Neural crest cell (in vitro differentiated cells): ENCODE results near the gene NXPH2. TPM values are rescaled to one million over a fixed set of nuclear protein-coding genes. Genes with fewer than 3 reads are reported as not detected.
A peak's percentile ranks its signal among the peaks of the same experiment; 100 is the strongest.

Source experiments
- DNase-seq: peaks from one replicate; pipeline ENCODE4 v3.0.0; 2021; ENCODE audit warnings: low read depth, mixed read lengths, low spot score
- H3K27ac Mint-ChIP-seq: one replicate; pipeline ENCODE4 v1.8.0; 2021; ENCODE audit warnings: mild to moderate bottlenecking, mixed read lengths; ENCODE audit not compliant: unreplicated experiment
- H3K27me3 Mint-ChIP-seq: 2 replicates; pipeline ENCODE4 v1.8.0; 2021; ENCODE audit warnings: low read depth, mild to moderate bottlenecking, mixed read lengths
- H3K36me3 Mint-ChIP-seq: 2 replicates; pipeline ENCODE4 v1.8.0; 2021; ENCODE audit warnings: low read depth, mild to moderate bottlenecking, mixed read lengths
- H3K4me1 Mint-ChIP-seq: 2 replicates; pipeline ENCODE4 v1.8.0; 2021; ENCODE audit warnings: mixed read lengths
- H3K4me3 Mint-ChIP-seq: one replicate; pipeline ENCODE4 v1.8.0; 2021; ENCODE audit warnings: mild to moderate bottlenecking, mixed read lengths
- H3K9me3 Mint-ChIP-seq: 2 replicates; pipeline ENCODE4 v1.8.0; 2021; ENCODE audit warnings: mixed read lengths
- total RNA-seq: library from RNA; stranded (reverse); gene quantifications from 2 replicates; pipeline ENCODE4 v1.2.1, GENCODE V29; 2021
- TF ChIP-seq, protein P1 (sequence below): fragments of 200-600 bp; sonication (generic); conservative IDR thresholded peaks from 2 replicates; pipeline ENCODE4 v1.5.0; 2021; ENCODE audit warnings: antibody characterized with exemption, mild to moderate bottlenecking

The NXPH2 gene
- total RNA-seq, 1 donor from 2014 or later = 3.6 TPM

GRCh38 chr2:138708682-138709241 lies 71.4 kb downstream of the NXPH2 start:
- Mint-ChIP-seq H3K27me3 (no peaks in the 10 kb centered on the region), H3K27ac (no peak overlapping the region), H3K36me3 (no peaks in the 10 kb centered on the region), H3K9me3 (no peaks in the 10 kb centered on the region), H3K4me3 (no peak overlapping the region), H3K4me1 (peaks cover 25% of the 10 kb centered on the region)
- no peak for DNase-seq
- TF ChIP-seq, protein P1, sequence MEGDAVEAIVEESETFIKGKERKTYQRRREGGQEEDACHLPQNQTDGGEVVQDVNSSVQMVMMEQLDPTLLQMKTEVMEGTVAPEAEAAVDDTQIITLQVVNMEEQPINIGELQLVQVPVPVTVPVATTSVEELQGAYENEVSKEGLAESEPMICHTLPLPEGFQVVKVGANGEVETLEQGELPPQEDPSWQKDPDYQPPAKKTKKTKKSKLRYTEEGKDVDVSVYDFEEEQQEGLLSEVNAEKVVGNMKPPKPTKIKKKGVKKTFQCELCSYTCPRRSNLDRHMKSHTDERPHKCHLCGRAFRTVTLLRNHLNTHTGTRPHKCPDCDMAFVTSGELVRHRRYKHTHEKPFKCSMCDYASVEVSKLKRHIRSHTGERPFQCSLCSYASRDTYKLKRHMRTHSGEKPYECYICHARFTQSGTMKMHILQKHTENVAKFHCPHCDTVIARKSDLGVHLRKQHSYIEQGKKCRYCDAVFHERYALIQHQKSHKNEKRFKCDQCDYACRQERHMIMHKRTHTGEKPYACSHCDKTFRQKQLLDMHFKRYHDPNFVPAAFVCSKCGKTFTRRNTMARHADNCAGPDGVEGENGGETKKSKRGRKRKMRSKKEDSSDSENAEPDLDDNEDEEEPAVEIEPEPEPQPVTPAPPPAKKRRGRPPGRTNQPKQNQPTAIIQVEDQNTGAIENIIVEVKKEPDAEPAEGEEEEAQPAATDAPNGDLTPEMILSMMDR = no peak

GRCh38 chr2:138707392-138708074 lies 72.7 kb downstream of the NXPH2 start:
- peaks cover 16% of the 10 kb centered on the region for H3K4me1 Mint-ChIP-seq
- TF ChIP-seq, protein P1 = no peak
- no peaks in the 10 kb centered on the region for H3K27me3 Mint-ChIP-seq
- H3K27ac Mint-ChIP-seq = no peak overlapping the region
- no peaks in the 10 kb centered on the region for H3K36me3 Mint-ChIP-seq
- DNase-seq = no peak
- no peaks in the 10 kb centered on the region for H3K9me3 Mint-ChIP-seq
- H3K4me3 Mint-ChIP-seq = no peak overlapping the region

DNA sequence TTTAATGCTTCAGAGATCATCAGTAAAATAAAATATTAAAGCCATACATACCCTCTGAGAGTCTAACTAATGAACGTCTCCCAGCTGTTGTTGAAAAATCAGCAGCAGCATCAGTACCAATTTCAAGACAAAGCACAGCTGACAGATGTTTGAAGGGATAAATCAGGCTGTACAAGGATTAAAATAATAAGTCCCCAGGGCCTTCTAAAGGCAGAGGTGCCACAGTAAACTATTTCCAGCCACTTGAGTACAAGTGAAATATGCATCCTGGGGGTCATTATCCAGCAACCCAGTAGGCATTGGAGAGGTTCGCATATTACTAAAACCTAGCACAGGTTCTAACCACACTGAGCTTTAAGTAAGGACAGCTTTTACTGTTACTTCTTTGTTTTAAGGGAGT lies 76.9 kb downstream of the NXPH2 start:
- Mint-ChIP-seq H3K4me1 (peaks cover 11% of the 10 kb centered on the region), H3K9me3 (no peaks in the 10 kb centered on the region), H3K36me3 (no peaks in the 10 kb centered on the region), H3K27ac (no peak overlapping the region), H3K27me3 (no peaks in the 10 kb centered on the region), H3K4me3 (no peak overlapping the region)
- DNase-seq = no peak
- TF ChIP-seq, protein P1 = no peak

DNA sequence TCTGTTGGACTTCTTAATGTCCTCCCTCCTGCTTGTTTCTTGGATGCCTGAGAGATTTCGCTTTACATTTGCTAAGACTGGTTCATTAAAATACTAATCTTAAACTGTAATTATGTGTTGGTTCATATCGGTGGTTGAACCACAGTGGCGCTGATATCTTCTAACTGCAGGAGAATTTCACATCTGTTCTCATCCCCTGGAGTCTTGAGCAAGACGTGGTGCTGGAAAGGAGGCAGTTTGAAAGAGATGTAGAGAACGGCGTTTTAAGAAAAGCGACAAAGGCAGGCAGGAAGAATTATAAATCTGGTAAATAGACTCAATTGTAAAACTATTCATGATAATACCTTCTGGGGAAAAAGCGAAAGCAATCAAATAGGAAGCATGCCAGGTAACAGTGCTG lies 79.5 kb downstream of the NXPH2 start:
- no peak overlapping the region for H3K27ac Mint-ChIP-seq
- H3K4me1 Mint-ChIP-seq = peaks cover 8% of the 10 kb centered on the region
- TF ChIP-seq, protein P1 = no peak
- no peak for DNase-seq
- H3K27me3 Mint-ChIP-seq = no peaks in the 10 kb centered on the region
- no peak overlapping the region for H3K4me3 Mint-ChIP-seq
- no peaks in the 10 kb centered on the region for H3K9me3 Mint-ChIP-seq
- no peaks in the 10 kb centered on the region for H3K36me3 Mint-ChIP-seq

GRCh38 chr2:138699421-138699820 lies 80.8 kb downstream of the NXPH2 start:
- peaks cover 8% of the 10 kb centered on the region for H3K4me1 Mint-ChIP-seq
- H3K9me3 Mint-ChIP-seq = no peaks in the 10 kb centered on the region
- H3K27ac Mint-ChIP-seq = peak overlapping the region; percentile 23
- TF ChIP-seq, protein P1 = no peak
- no peak for DNase-seq
- H3K4me3 Mint-ChIP-seq = no peak overlapping the region
- H3K27me3 Mint-ChIP-seq = no peaks in the 10 kb centered on the region
- no peaks in the 10 kb centered on the region for H3K36me3 Mint-ChIP-seq
